ENCODE results near the gene FAM170B.

Gene FAM170B

GRCh38 chr10:49123981-49124950 is 9.6 kb downstream of the FAM170B start:
- Histone ChIP-seq H3K36me3 (ENCODE audit: control insufficient read depth in 4 of 4, insufficient read depth in 4 of 4, low read length in 3 of 4) (no peaks in the 10 kb centered on the region), H3K4me1 (ENCODE audit: control extremely low read depth in 1 of 4, control insufficient read depth in 4 of 4, insufficient read depth in 4 of 4, low read length in 3 of 4) (no peaks in the 10 kb centered on the region), H3K27me3 (replicated peaks in 2 of 5; ENCODE audit: control insufficient read depth in 4 of 5, insufficient read depth in 5 of 5, low read length in 4 of 5) (peaks cover 0 to 2% (median 0%) of the 10 kb centered on the region in 5 experiments), H3K4me3 (ENCODE audit: control insufficient read depth in 1 of 7, extremely low read depth in 1 of 7, insufficient read depth in 4 of 7, low read depth in 2 of 7, low read length in 6 of 7) (no peak overlapping the region), H3K27ac (ENCODE audit: insufficient read depth in 1 of 2, low read depth in 1 of 2, low read length in 2 of 2, poor library complexity in 1 of 2, severe bottlenecking in 2 of 2) (no peak overlapping the region), H3K9me3 (ENCODE audit: control extremely low read depth in 1 of 5, control insufficient read depth in 4 of 5, insufficient read depth in 2 of 5, low read depth in 1 of 5, low read length in 4 of 5) (no peaks in the 10 kb centered on the region)
- WGBS (ENCODE audit: insufficient coverage) = 97% methylated on average over 5 of the region's 7 CpGs
- POLR2A ChIA-PET = no interaction called here
- DNase-seq = no peak
- CTCF ChIA-PET = no interaction called here

GRCh38 chr10:49120911-49121310 is 12.9 kb downstream of the FAM170B start:
- POLR2A ChIA-PET = no interaction called here
- peaks cover 0 to 1% (median 0%) of the 10 kb centered on the region in 4 experiments for H3K4me1 ChIP-seq (ENCODE audit: control extremely low read depth in 1 of 4, control insufficient read depth in 4 of 4, insufficient read depth in 4 of 4, low read length in 3 of 4)
- H3K9me3 ChIP-seq (ENCODE audit: control extremely low read depth in 1 of 5, control insufficient read depth in 4 of 5, insufficient read depth in 2 of 5, low read depth in 1 of 5, low read length in 4 of 5) = no peaks in the 10 kb centered on the region
- H3K27ac ChIP-seq (ENCODE audit: insufficient read depth in 1 of 2, low read depth in 1 of 2, low read length in 2 of 2, poor library complexity in 1 of 2, severe bottlenecking in 2 of 2) = no peak overlapping the region
- peaks cover 0 to 2% (median 0%) of the 10 kb centered on the region in 5 experiments for H3K27me3 ChIP-seq (replicated peaks in 2 of 5; ENCODE audit: control insufficient read depth in 4 of 5, insufficient read depth in 5 of 5, low read length in 4 of 5)
- DNase-seq = no peak
- H3K36me3 ChIP-seq (ENCODE audit: control insufficient read depth in 4 of 4, insufficient read depth in 4 of 4, low read length in 3 of 4) = no peaks in the 10 kb centered on the region
- H3K4me3 ChIP-seq (ENCODE audit: control insufficient read depth in 1 of 7, extremely low read depth in 1 of 7, insufficient read depth in 4 of 7, low read depth in 2 of 7, low read length in 6 of 7) = no peak overlapping the region
- CTCF ChIA-PET = interaction anchor here (1.1 kb wide), 1 partner anchor 28 kb away, joined by 3 read pairs; no protein-coding TSS in a partner anchor
- 88% methylated on average over 3 of the region's 3 CpGs for WGBS (ENCODE audit: insufficient coverage)

- CTCF ChIA-PET = interaction anchor here (1.1 kb wide), 1 partner anchor 29 kb away, joined by 3 read pairs; no protein-coding TSS in a partner anchor
- no peak for DNase-seq
- H3K27me3 ChIP-seq (replicated peaks in 2 of 5; ENCODE audit: control insufficient read depth in 4 of 5, insufficient read depth in 5 of 5, low read length in 4 of 5) = peaks cover 0 to 9% (median under 1%) of the 10 kb centered on the region in 5 experiments
- no peak overlapping the region for H3K4me3 ChIP-seq (ENCODE audit: control insufficient read depth in 1 of 7, extremely low read depth in 1 of 7, insufficient read depth in 4 of 7, low read depth in 2 of 7, low read length in 6 of 7)
- H3K27ac ChIP-seq (ENCODE audit: insufficient read depth in 1 of 2, low read depth in 1 of 2, low read length in 2 of 2, poor library complexity in 1 of 2, severe bottlenecking in 2 of 2) = no peak overlapping the region
- 90% methylated on average over 2 of the region's 3 CpGs for WGBS (ENCODE audit: insufficient coverage)
- POLR2A ChIA-PET = no interaction called here
- peaks cover 0 to 8% (median 3%) of the 10 kb centered on the region in 4 experiments for H3K4me1 ChIP-seq (ENCODE audit: control extremely low read depth in 1 of 4, control insufficient read depth in 4 of 4, insufficient read depth in 4 of 4, low read length in 3 of 4)
- no peaks in the 10 kb centered on the region for H3K9me3 ChIP-seq (ENCODE audit: control extremely low read depth in 1 of 5, control insufficient read depth in 4 of 5, insufficient read depth in 2 of 5, low read depth in 1 of 5, low read length in 4 of 5)
- no peaks in the 10 kb centered on the region for H3K36me3 ChIP-seq (ENCODE audit: control insufficient read depth in 4 of 4, insufficient read depth in 4 of 4, low read length in 3 of 4)
Observed at GRCh38 chr10:49119746-49120145, 14.1 kb downstream of the FAM170B start.

- no peak for DNase-seq
- 87% methylated on average over 3 of the region's 6 CpGs for WGBS (ENCODE audit: insufficient coverage)
- H3K4me1 ChIP-seq (ENCODE audit: control extremely low read depth in 1 of 4, control insufficient read depth in 4 of 4, insufficient read depth in 4 of 4, low read length in 3 of 4) = peaks cover 0 to 9% (median 4%) of the 10 kb centered on the region in 4 experiments
- CTCF ChIA-PET = no interaction called here
- H3K27ac ChIP-seq (ENCODE audit: insufficient read depth in 1 of 2, low read depth in 1 of 2, low read length in 2 of 2, poor library complexity in 1 of 2, severe bottlenecking in 2 of 2) = no peak overlapping the region
- H3K9me3 ChIP-seq (ENCODE audit: control extremely low read depth in 1 of 5, control insufficient read depth in 4 of 5, insufficient read depth in 2 of 5, low read depth in 1 of 5, low read length in 4 of 5) = no peaks in the 10 kb centered on the region
- no peak overlapping the region for H3K4me3 ChIP-seq (ENCODE audit: control insufficient read depth in 1 of 7, extremely low read depth in 1 of 7, insufficient read depth in 4 of 7, low read depth in 2 of 7, low read length in 6 of 7)
- POLR2A ChIA-PET = interaction anchor here (0.6 kb wide), 1 partner anchor 43 kb away, joined by 3 read pairs; no protein-coding TSS in a partner anchor
- peaks cover 0 to 18% (median 6%) of the 10 kb centered on the region in 5 experiments for H3K27me3 ChIP-seq (replicated peaks in 2 of 5; ENCODE audit: control insufficient read depth in 4 of 5, insufficient read depth in 5 of 5, low read length in 4 of 5)
- H3K36me3 ChIP-seq (ENCODE audit: control insufficient read depth in 4 of 4, insufficient read depth in 4 of 4, low read length in 3 of 4) = no peaks in the 10 kb centered on the region
Observed at GRCh38 chr10:49118430-49119074, 15.3 kb downstream of the FAM170B start.

GRCh38 chr10:49117376-49118070 is 16.3 kb downstream of the FAM170B start:
- POLR2A ChIA-PET = no interaction called here

GRCh38 chr10:49116509-49117375 is 17.1 kb downstream of the FAM170B start:
- ChIA-PET POLR2A (no interaction called here), CTCF (interaction anchor here (1.0 to 1.1 kb wide), 2 partner anchors 46 to 291 kb away, joined by 3 read pairs; no protein-coding TSS in a partner anchor)
- Histone ChIP-seq H3K9me3 (ENCODE audit: control extremely low read depth in 1 of 5, control insufficient read depth in 4 of 5, insufficient read depth in 2 of 5, low read depth in 1 of 5, low read length in 4 of 5) (no peaks in the 10 kb centered on the region), H3K27me3 (replicated peaks in 2 of 5; ENCODE audit: control insufficient read depth in 4 of 5, insufficient read depth in 5 of 5, low read length in 4 of 5) (peaks cover 0 to 18% (median 9%) of the 10 kb centered on the region in 5 experiments), H3K4me3 (ENCODE audit: control insufficient read depth in 1 of 7, extremely low read depth in 1 of 7, insufficient read depth in 4 of 7, low read depth in 2 of 7, low read length in 6 of 7) (no peak overlapping the region), H3K27ac (ENCODE audit: insufficient read depth in 1 of 2, low read depth in 1 of 2, low read length in 2 of 2, poor library complexity in 1 of 2, severe bottlenecking in 2 of 2) (no peak overlapping the region), H3K4me1 (ENCODE audit: control extremely low read depth in 1 of 4, control insufficient read depth in 4 of 4, insufficient read depth in 4 of 4, low read length in 3 of 4) (peaks cover 0 to 9% (median 4%) of the 10 kb centered on the region in 4 experiments), H3K36me3 (ENCODE audit: control insufficient read depth in 4 of 4, insufficient read depth in 4 of 4, low read length in 3 of 4) (no peaks in the 10 kb centered on the region)
- 99% methylated on average over 5 of the region's 5 CpGs for WGBS (ENCODE audit: insufficient coverage)
- no peak for DNase-seq

More at GRCh38 chr10:49117376-49118070, 16.3 kb downstream of the FAM170B start:
- no peak for DNase-seq
- Histone ChIP-seq H3K27ac (ENCODE audit: insufficient read depth in 1 of 2, low read depth in 1 of 2, low read length in 2 of 2, poor library complexity in 1 of 2, severe bottlenecking in 2 of 2) (no peak overlapping the region), H3K27me3 (replicated peaks in 2 of 5; ENCODE audit: control insufficient read depth in 4 of 5, insufficient read depth in 5 of 5, low read length in 4 of 5) (peaks cover 0 to 18% (median 9%) of the 10 kb centered on the region in 5 experiments), H3K9me3 (ENCODE audit: control extremely low read depth in 1 of 5, control insufficient read depth in 4 of 5, insufficient read depth in 2 of 5, low read depth in 1 of 5, low read length in 4 of 5) (no peaks in the 10 kb centered on the region), H3K36me3 (ENCODE audit: control insufficient read depth in 4 of 4, insufficient read depth in 4 of 4, low read length in 3 of 4) (no peaks in the 10 kb centered on the region), H3K4me1 (ENCODE audit: control extremely low read depth in 1 of 4, control insufficient read depth in 4 of 4, insufficient read depth in 4 of 4, low read length in 3 of 4) (peaks cover 0 to 9% (median 4%) of the 10 kb centered on the region in 4 experiments), H3K4me3 (ENCODE audit: control insufficient read depth in 1 of 7, extremely low read depth in 1 of 7, insufficient read depth in 4 of 7, low read depth in 2 of 7, low read length in 6 of 7) (no peak overlapping the region)
- CTCF ChIA-PET = interaction anchor here (1.0 kb wide), 1 partner anchor 46 kb away, joined by 3 read pairs; no protein-coding TSS in a partner anchor
- WGBS (ENCODE audit: insufficient coverage) = 96% methylated on average over 3 of the region's 4 CpGs

Measured in common myeloid progenitor, CD34-positive (primary cell).